H1 (cell line): Measurements from ENCODE around the gene C1orf21. TPM values are rescaled to one million over a fixed set of nuclear protein-coding genes. Genes with fewer than 3 reads are reported as not detected.

Source experiments
- BACH1 ChIP-seq: IDR thresholded peaks from 2 replicates; pipeline ENCODE4 v1.6.1; 2012; ENCODE audit warnings: low read length, improper control_type of control experiment
- CTBP2 ChIP-seq: IDR thresholded peaks from 2 replicates; pipeline ENCODE4 v1.7.0; 2011; ENCODE audit warnings: borderline replicate concordance, mild to moderate bottlenecking, moderate library complexity, mixed read lengths, low read length; ENCODE audit not compliant: insufficient read depth, insufficient read length
- EGR1 ChIP-seq: IDR thresholded peaks from 2 replicates; pipeline ENCODE4 v1.6.1; 2011; ENCODE audit warnings: low read depth, low read length, borderline replicate concordance
- POLR2AphosphoS5 ChIP-seq: IDR thresholded peaks from 2 replicates; pipeline ENCODE4 v1.6.1; 2011; ENCODE audit warnings: low read depth, low read length
- SAP30 ChIP-seq: fragments of 300-600 bp; sonication (generic); IDR thresholded peaks from 2 replicates; pipeline ENCODE4 v1.7.1; 2012; ENCODE audit warnings: low read length, moderate library complexity, mild to moderate bottlenecking, inconsistent platforms; ENCODE audit not compliant: insufficient read depth, insufficient replicate concordance
- SP2 ChIP-seq: IDR thresholded peaks from 2 replicates; pipeline ENCODE4 v1.6.1; 2012; ENCODE audit warnings: mild to moderate bottlenecking, low read length, inconsistent platforms
- polyA plus RNA-seq, 7 experiments: library from polyadenylated mRNA; depleted of rRNA in 3 of 7; stranded (reverse) in 5 of 7; unstranded in 2 of 7; fragments of >200 nt in 5 of 7; fragments of 200-250 nt in 2 of 7; gene quantifications; 1 replicate in 5 of 7; 2 replicates in 1 of 7; 4 replicates in 1 of 7; pipeline versions ENCODE4 v1.2.1 to v1.2.3, GENCODE V29; 2011 to 2013; ENCODE audit warnings: missing spikeins in 2 of 7, mixed read lengths in 2 of 7
- total RNA-seq: library from RNA; stranded (reverse); fragmentation: NEBNext Ultra II Directional; extraction: Animal tissue kit (Norgen Biotek cat#: 25700); gene quantifications from 2 replicates; pipeline ENCODE4 v1.2.1, GENCODE V29; 2021
- TF ChIP-seq, protein P1 (sequence below): fragments of 300-600 bp; sonication (generic); IDR thresholded peaks from 2 replicates; pipeline ENCODE4 v1.7.1; 2012; ENCODE audit warnings: low read length, moderate library complexity, mild to moderate bottlenecking, inconsistent platforms; ENCODE audit not compliant: insufficient replicate concordance

The C1orf21 gene
- total and polyA plus RNA-seq, 2 of the 8 experiments (the other 6 are each of a cell fraction or from before 2014, with no cell fraction given), result 16.6 to 51.0 TPM

DNA sequence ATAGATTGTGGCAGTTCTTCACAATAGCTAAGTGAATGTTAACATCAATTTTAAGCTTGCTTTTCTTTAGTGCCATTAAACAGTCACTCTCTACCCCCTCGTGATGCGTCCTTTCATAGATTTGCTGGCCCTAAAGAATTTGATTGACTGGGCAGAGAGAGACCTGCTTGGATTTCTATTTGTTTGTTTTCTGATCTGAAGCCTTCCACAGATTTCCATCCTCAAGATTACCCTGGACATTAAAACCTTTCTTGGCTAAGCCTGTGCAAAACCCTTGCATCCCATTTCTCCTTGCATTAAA, 17.8 kb downstream of the C1orf21 start (continued):
- TF ChIP-seq, protein P1, sequence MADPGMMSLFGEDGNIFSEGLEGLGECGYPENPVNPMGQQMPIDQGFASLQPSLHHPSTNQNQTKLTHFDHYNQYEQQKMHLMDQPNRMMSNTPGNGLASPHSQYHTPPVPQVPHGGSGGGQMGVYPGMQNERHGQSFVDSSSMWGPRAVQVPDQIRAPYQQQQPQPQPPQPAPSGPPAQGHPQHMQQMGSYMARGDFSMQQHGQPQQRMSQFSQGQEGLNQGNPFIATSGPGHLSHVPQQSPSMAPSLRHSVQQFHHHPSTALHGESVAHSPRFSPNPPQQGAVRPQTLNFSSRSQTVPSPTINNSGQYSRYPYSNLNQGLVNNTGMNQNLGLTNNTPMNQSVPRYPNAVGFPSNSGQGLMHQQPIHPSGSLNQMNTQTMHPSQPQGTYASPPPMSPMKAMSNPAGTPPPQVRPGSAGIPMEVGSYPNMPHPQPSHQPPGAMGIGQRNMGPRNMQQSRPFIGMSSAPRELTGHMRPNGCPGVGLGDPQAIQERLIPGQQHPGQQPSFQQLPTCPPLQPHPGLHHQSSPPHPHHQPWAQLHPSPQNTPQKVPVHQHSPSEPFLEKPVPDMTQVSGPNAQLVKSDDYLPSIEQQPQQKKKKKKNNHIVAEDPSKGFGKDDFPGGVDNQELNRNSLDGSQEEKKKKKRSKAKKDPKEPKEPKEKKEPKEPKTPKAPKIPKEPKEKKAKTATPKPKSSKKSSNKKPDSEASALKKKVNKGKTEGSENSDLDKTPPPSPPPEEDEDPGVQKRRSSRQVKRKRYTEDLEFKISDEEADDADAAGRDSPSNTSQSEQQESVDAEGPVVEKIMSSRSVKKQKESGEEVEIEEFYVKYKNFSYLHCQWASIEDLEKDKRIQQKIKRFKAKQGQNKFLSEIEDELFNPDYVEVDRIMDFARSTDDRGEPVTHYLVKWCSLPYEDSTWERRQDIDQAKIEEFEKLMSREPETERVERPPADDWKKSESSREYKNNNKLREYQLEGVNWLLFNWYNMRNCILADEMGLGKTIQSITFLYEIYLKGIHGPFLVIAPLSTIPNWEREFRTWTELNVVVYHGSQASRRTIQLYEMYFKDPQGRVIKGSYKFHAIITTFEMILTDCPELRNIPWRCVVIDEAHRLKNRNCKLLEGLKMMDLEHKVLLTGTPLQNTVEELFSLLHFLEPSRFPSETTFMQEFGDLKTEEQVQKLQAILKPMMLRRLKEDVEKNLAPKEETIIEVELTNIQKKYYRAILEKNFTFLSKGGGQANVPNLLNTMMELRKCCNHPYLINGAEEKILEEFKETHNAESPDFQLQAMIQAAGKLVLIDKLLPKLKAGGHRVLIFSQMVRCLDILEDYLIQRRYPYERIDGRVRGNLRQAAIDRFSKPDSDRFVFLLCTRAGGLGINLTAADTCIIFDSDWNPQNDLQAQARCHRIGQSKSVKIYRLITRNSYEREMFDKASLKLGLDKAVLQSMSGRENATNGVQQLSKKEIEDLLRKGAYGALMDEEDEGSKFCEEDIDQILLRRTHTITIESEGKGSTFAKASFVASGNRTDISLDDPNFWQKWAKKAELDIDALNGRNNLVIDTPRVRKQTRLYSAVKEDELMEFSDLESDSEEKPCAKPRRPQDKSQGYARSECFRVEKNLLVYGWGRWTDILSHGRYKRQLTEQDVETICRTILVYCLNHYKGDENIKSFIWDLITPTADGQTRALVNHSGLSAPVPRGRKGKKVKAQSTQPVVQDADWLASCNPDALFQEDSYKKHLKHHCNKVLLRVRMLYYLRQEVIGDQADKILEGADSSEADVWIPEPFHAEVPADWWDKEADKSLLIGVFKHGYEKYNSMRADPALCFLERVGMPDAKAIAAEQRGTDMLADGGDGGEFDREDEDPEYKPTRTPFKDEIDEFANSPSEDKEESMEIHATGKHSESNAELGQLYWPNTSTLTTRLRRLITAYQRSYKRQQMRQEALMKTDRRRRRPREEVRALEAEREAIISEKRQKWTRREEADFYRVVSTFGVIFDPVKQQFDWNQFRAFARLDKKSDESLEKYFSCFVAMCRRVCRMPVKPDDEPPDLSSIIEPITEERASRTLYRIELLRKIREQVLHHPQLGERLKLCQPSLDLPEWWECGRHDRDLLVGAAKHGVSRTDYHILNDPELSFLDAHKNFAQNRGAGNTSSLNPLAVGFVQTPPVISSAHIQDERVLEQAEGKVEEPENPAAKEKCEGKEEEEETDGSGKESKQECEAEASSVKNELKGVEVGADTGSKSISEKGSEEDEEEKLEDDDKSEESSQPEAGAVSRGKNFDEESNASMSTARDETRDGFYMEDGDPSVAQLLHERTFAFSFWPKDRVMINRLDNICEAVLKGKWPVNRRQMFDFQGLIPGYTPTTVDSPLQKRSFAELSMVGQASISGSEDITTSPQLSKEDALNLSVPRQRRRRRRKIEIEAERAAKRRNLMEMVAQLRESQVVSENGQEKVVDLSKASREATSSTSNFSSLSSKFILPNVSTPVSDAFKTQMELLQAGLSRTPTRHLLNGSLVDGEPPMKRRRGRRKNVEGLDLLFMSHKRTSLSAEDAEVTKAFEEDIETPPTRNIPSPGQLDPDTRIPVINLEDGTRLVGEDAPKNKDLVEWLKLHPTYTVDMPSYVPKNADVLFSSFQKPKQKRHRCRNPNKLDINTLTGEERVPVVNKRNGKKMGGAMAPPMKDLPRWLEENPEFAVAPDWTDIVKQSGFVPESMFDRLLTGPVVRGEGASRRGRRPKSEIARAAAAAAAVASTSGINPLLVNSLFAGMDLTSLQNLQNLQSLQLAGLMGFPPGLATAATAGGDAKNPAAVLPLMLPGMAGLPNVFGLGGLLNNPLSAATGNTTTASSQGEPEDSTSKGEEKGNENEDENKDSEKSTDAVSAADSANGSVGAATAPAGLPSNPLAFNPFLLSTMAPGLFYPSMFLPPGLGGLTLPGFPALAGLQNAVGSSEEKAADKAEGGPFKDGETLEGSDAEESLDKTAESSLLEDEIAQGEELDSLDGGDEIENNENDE, result no peak
- TF ChIP-seq BACH1 (no peak), SAP30 (no peak), CTBP2 (no peak), SP2 (no peak), POLR2AphosphoS5 (no peak), EGR1 (no peak)
